H9 (cell line): ENCODE data around the gene CALY. TPM values are rescaled to one million over a fixed set of nuclear protein-coding genes. Genes with fewer than 3 reads are reported as not detected.

ENCODE experiments used
- DNase-seq: peaks from one replicate; pipeline ENCODE4 v3.0.0-alpha.2; 2017
- H2AFZ ChIP-seq: one replicate; pipeline ENCODE4 v1.6.1; 2013; ENCODE audit warnings: mild to moderate bottlenecking, low read length, control low read depth, moderate library complexity
- H2AK5ac ChIP-seq: 2 replicates; pipeline ENCODE4 v1.6.1; 2013; ENCODE audit warnings: low read length, control low read depth, mixed read lengths; ENCODE audit not compliant: insufficient read length
- H2BK120ac ChIP-seq: one replicate; pipeline ENCODE4 v1.6.1; 2013; ENCODE audit warnings: low read depth, mild to moderate bottlenecking, low read length, control low read depth, inconsistent platforms; ENCODE audit not compliant: poor library complexity, severe bottlenecking
- H2BK12ac ChIP-seq: 2 replicates; pipeline ENCODE4 v1.6.1; 2013; ENCODE audit warnings: low read length, control low read depth, mixed read lengths, low read depth; ENCODE audit not compliant: insufficient read length
- H2BK15ac ChIP-seq: 2 replicates; pipeline ENCODE4 v1.6.1; 2013; ENCODE audit warnings: low read depth, low read length, control low read depth
- H2BK20ac ChIP-seq: one replicate; pipeline ENCODE4 v1.6.1; 2013; ENCODE audit warnings: low read depth, mild to moderate bottlenecking, low read length, control low read depth, inconsistent platforms; ENCODE audit not compliant: poor library complexity, severe bottlenecking
- H2BK5ac ChIP-seq: 2 replicates; pipeline ENCODE4 v1.6.1; 2013; ENCODE audit warnings: low read length, control low read depth, mixed read lengths; ENCODE audit not compliant: insufficient read length
- H3K14ac ChIP-seq: 2 replicates; pipeline ENCODE4 v1.6.1; 2013; ENCODE audit warnings: low read length, control low read depth; ENCODE audit not compliant: insufficient read depth
- H3K18ac ChIP-seq: 2 replicates; pipeline ENCODE4 v1.6.1; 2013; ENCODE audit warnings: low read depth, mild to moderate bottlenecking, mixed read lengths, low read length, control low read depth; ENCODE audit not compliant: insufficient read length
- H3K23ac ChIP-seq: 2 replicates; pipeline ENCODE4 v1.6.1; 2013; ENCODE audit warnings: low read length, control low read depth, mixed read lengths, low read depth; ENCODE audit not compliant: insufficient read length
- H3K23me2 ChIP-seq: 2 replicates; pipeline ENCODE4 v1.6.1; 2013; ENCODE audit warnings: low read depth, mild to moderate bottlenecking, mixed read lengths, low read length, control low read depth; ENCODE audit not compliant: insufficient read length, poor library complexity, severe bottlenecking
- H3K27ac ChIP-seq: 2 replicates; pipeline ENCODE4 v1.5.1; 2013; ENCODE audit warnings: low read length, control low read depth, mixed read lengths, low read depth; ENCODE audit not compliant: insufficient read length
- H3K27me3 ChIP-seq: 2 replicates; pipeline ENCODE4 v1.6.1; 2013; ENCODE audit warnings: low read length, control low read depth, inconsistent platforms; ENCODE audit not compliant: insufficient read depth
- H3K4ac ChIP-seq: 2 replicates; pipeline ENCODE4 v1.6.1; 2013; ENCODE audit warnings: low read depth, mild to moderate bottlenecking, control low read depth, inconsistent platforms, low read length, moderate library complexity
- H3K4me1 ChIP-seq: 2 replicates; pipeline ENCODE4 v1.6.1; 2013; ENCODE audit warnings: low read length, control low read depth, inconsistent platforms; ENCODE audit not compliant: insufficient read depth
- H3K4me2 ChIP-seq: 2 replicates; pipeline ENCODE4 v1.6.1; 2013; ENCODE audit warnings: low read length, control low read depth, mixed read lengths; ENCODE audit not compliant: insufficient read length, insufficient read depth
- H3K56ac ChIP-seq: 2 replicates; pipeline ENCODE4 v1.6.1; 2013; ENCODE audit warnings: low read depth, mild to moderate bottlenecking, mixed read lengths, low read length, control low read depth; ENCODE audit not compliant: insufficient read length
- H3K79me1 ChIP-seq: 2 replicates; pipeline ENCODE4 v1.6.1; 2013; ENCODE audit warnings: low read depth, mild to moderate bottlenecking, moderate library complexity, low read length, control low read depth, inconsistent platforms; ENCODE audit not compliant: insufficient read depth, poor library complexity, severe bottlenecking
- H3K79me2 ChIP-seq: 2 replicates; pipeline ENCODE4 v1.6.1; 2013; ENCODE audit warnings: low read length, control low read depth, inconsistent platforms; ENCODE audit not compliant: insufficient read depth
- H3K9ac ChIP-seq: 2 replicates; pipeline ENCODE4 v1.6.1; 2013; ENCODE audit warnings: low read length, control low read depth, mixed read lengths; ENCODE audit not compliant: insufficient read length; ENCODE audit errors: extremely low read depth
- H3K9me3 ChIP-seq: one replicate; pipeline ENCODE4 v1.6.1; 2013; ENCODE audit warnings: low read depth, low read length, inconsistent platforms; ENCODE audit not compliant: control insufficient read depth
- H3T11ph ChIP-seq: one replicate; pipeline ENCODE4 v1.6.1; 2013; ENCODE audit warnings: mild to moderate bottlenecking, low read length, control low read depth, inconsistent platforms
- H4K20me1 ChIP-seq: one replicate; pipeline ENCODE4 v1.6.1; 2013; ENCODE audit not compliant: control insufficient read depth, insufficient read length, insufficient read depth
- H4K5ac ChIP-seq: 2 replicates; pipeline ENCODE4 v1.6.1; 2013; ENCODE audit warnings: low read depth, mild to moderate bottlenecking, mixed read lengths, low read length, control low read depth; ENCODE audit not compliant: insufficient read length
- H4K8ac ChIP-seq: replicated peaks from 2 replicates; pipeline ENCODE4 v1.6.1; 2013; ENCODE audit warnings: low read length, control low read depth, mixed read lengths, low read depth; ENCODE audit not compliant: insufficient read length
- H4K91ac ChIP-seq: 2 replicates; pipeline ENCODE4 v1.6.1; 2013; ENCODE audit warnings: low read depth, mild to moderate bottlenecking, moderate library complexity, mixed read lengths, low read length, control low read depth; ENCODE audit not compliant: insufficient read length
- H3K27ac Mint-ChIP-seq, 3 experiments: 2 replicates in 2 of 3; 3 replicates in 1 of 3; pipeline ENCODE4 v1.8.0; 2020 to 2021; ENCODE audit warnings: mixed read lengths in 3 of 3, mild to moderate bottlenecking in 1 of 3, moderate library complexity in 1 of 3
- H3K27me3 Mint-ChIP-seq: 2 replicates; pipeline ENCODE4 v1.8.0; 2021; ENCODE audit warnings: low read depth, mild to moderate bottlenecking, moderate library complexity, mixed read lengths
- H3K36me3 Mint-ChIP-seq, 3 experiments: 2 replicates in 2 of 3; 3 replicates in 1 of 3; pipeline ENCODE4 v1.8.0; 2020 to 2021; ENCODE audit warnings: low read depth in 3 of 3, mixed read lengths in 3 of 3; ENCODE audit not compliant: insufficient read depth in 1 of 3
- H3K4me1 Mint-ChIP-seq, 2 experiments: 2 replicates each; pipeline ENCODE4 v1.8.0; 2020; ENCODE audit warnings: mixed read lengths in 2 of 2
- H3K4me3 Mint-ChIP-seq, 2 experiments: 2 replicates in 1 of 2; 3 replicates in 1 of 2; pipeline ENCODE4 v1.8.0; 2020 to 2021; ENCODE audit warnings: mild to moderate bottlenecking in 2 of 2, mixed read lengths in 2 of 2, moderate library complexity in 1 of 2
- H3K9me3 Mint-ChIP-seq, 2 experiments: 2 replicates in 1 of 2; 3 replicates in 1 of 2; pipeline ENCODE4 v1.8.0; 2020; ENCODE audit warnings: mild to moderate bottlenecking in 2 of 2, mixed read lengths in 2 of 2, moderate library complexity in 1 of 2
- CTCF ChIP-seq: fragments of 200-600 bp; sonication (generic); conservative IDR thresholded peaks from 3 replicates; pipeline ENCODE4 v1.8.0; 2021; ENCODE audit warnings: antibody characterized with exemption, mild to moderate bottlenecking
- WGBS: extraction: QIAGEN DNeasy Blood & Tissue Kit; methylation state at CpG from one replicate; pipeline ENCODE4 v1.1.7; 2013; ENCODE audit warnings: missing lambda C conversion rate, low lambda C conversion rate, mixed read lengths; ENCODE audit not compliant: insufficient read length; ENCODE audit errors: extremely low coverage; 5-methylcytosine and 5-hydroxymethylcytosine counted together
- total RNA-seq: library from RNA; stranded (reverse); gene quantifications from 2 replicates; pipeline ENCODE4 v1.2.1, GENCODE V29; 2021

CALY gene
- total RNA-seq, 1 experiment from 2014 or later: 2.9 TPM

GRCh38 chr10:133286366-133286765, 50.3 kb downstream of the CALY start:
- Histone ChIP-seq H3K56ac (no peak overlapping the region), H4K8ac (no peak overlapping the region), H2BK12ac (no peak overlapping the region)

More at GRCh38 chr10:133286366-133286765, 50.3 kb downstream of the CALY start:
- no peak overlapping the region for H3K14ac ChIP-seq
- no peak overlapping the region for H3K23ac ChIP-seq
- no peak overlapping the region for H2BK20ac ChIP-seq
- H3K4me1 ChIP-seq: no peaks in the 10 kb centered on the region
- no peaks in the 10 kb centered on the region for H3K79me2 ChIP-seq
- Mint-ChIP-seq H3K27me3 (no peaks in the 10 kb centered on the region), H3K9me3 (no peaks in the 10 kb centered on the region), H3K27ac (no peak overlapping the region), H3K4me3 (no peak overlapping the region), H3K4me1 (no peaks in the 10 kb centered on the region), H3K36me3 (peaks cover 30 to 80% (median 77%) of the 10 kb centered on the region in 3 experiments; a peak in 6 of 7 replicates)
- no peak overlapping the region for H2BK5ac ChIP-seq
- no peaks in the 10 kb centered on the region for H4K20me1 ChIP-seq
- H2BK120ac ChIP-seq: no peak overlapping the region
- H3K79me1 ChIP-seq: no peaks in the 10 kb centered on the region
- no peak overlapping the region for H3K18ac ChIP-seq
- H2BK15ac ChIP-seq: no peak overlapping the region
- WGBS: no CpG with 5 or more reads among the region's 18 CpGs
- no peak for DNase-seq
- no peak overlapping the region for H3K9ac ChIP-seq
- H3K4me2 ChIP-seq: no peak overlapping the region
- H4K5ac ChIP-seq: no peak overlapping the region
- no peaks in the 10 kb centered on the region for H3K23me2 ChIP-seq
- H3K9me3 ChIP-seq: no peaks in the 10 kb centered on the region
- H3K27ac ChIP-seq: no peak overlapping the region
- no peak overlapping the region for H3T11ph ChIP-seq
- TF ChIP-seq CTCF: no peak
- no peak overlapping the region for H2AFZ ChIP-seq
- H3K27me3 ChIP-seq: no peaks in the 10 kb centered on the region
- no peak overlapping the region for H2AK5ac ChIP-seq
- no peak overlapping the region for H4K91ac ChIP-seq
- H3K4ac ChIP-seq: no peak overlapping the region
